ENCODE measurements around the gene NISCH.

- TF ChIP-seq CTCF (IDR thresholded peaks at IDR 0.05; ENCODE audit: low read depth, low read length) (no peak), EZH2phosphoT487 (IDR thresholded peaks at IDR 0.05; ENCODE audit: low read depth) (no peak)
Observed at GRCh38 chr3:52502808-52503350, 47.5 kb downstream of the NISCH start.

All from OCI-LY3 (cell line).